H1 (cell line): ENCODE results near the gene OR6C74. TPM values are rescaled to one million over a fixed set of nuclear protein-coding genes. Genes with fewer than 3 reads are reported as not detected.

Source experiments
- CTCF ChIA-PET: fragments of 300-600 bp; sonication (Branson Sonifier 250); formaldehyde crosslinking; loops from one replicate; lab custom pipeline; 2021; ENCODE audit not compliant: partially characterized antibody; lab: Charles Lee
- POLR2A ChIA-PET: fragments of 300-600 bp; sonication (Branson Sonifier 250); formaldehyde crosslinking; loops from one replicate; lab custom pipeline; 2021; ENCODE audit warnings: inconsistent platforms; ENCODE audit not compliant: partially characterized antibody; lab: Charles Lee
- DNase-seq, 2 experiments: peaks; one replicate each; pipeline versions ENCODE4 v3.0.0 to v3.0.0-alpha.2; 2010 to 2022; ENCODE audit warnings: low spot score in 2 of 2, low read depth in 1 of 2, mixed read lengths in 1 of 2
- FAIRE-seq: peaks from 2 replicates; lab custom pipeline; 2011; peaks lifted over from hg19 to GRCh38; lab: Jason Lieb, UNC
- H2AFZ ChIP-seq: 2 replicates; pipeline ENCODE4 v1.8.1; 2012; ENCODE audit warnings: low read length, inconsistent platforms
- H2AK5ac ChIP-seq: 2 replicates; pipeline ENCODE4 v1.6.1; 2013; ENCODE audit warnings: low read depth, low read length
- H2BK120ac ChIP-seq: replicated peaks from 2 replicates; pipeline ENCODE3; 2013; ENCODE audit warnings: low read depth, low read length, inconsistent platforms
- H2BK12ac ChIP-seq: 2 replicates; pipeline ENCODE4 v1.6.1; 2013; ENCODE audit warnings: low read depth, low read length
- H2BK15ac ChIP-seq: 2 replicates; pipeline ENCODE4 v1.6.1; 2013; ENCODE audit warnings: low read length
- H2BK20ac ChIP-seq: 2 replicates; pipeline ENCODE4 v1.6.1; 2013; ENCODE audit warnings: low read length
- H2BK5ac ChIP-seq: 2 replicates; pipeline ENCODE4 v1.6.1; 2013; ENCODE audit warnings: low read depth, low read length
- H3K14ac ChIP-seq: 2 replicates; pipeline ENCODE4 v1.6.1; 2013; ENCODE audit warnings: inconsistent platforms; ENCODE audit not compliant: insufficient read length
- H3K18ac ChIP-seq: 2 replicates; pipeline ENCODE4 v1.6.1; 2013; ENCODE audit warnings: low read length; ENCODE audit errors: extremely low read depth
- H3K23ac ChIP-seq: 2 replicates; pipeline ENCODE4 v1.6.1; 2013; ENCODE audit warnings: inconsistent platforms; ENCODE audit not compliant: insufficient read length
- H3K23me2 ChIP-seq: 2 replicates; pipeline ENCODE4 v1.6.1; 2013; ENCODE audit warnings: low read depth, low read length
- H3K27ac ChIP-seq: 2 replicates; pipeline ENCODE4 v1.6.1; 2011; ENCODE audit warnings: low read depth, low read length, inconsistent platforms
- H3K27me3 ChIP-seq, 4 experiments: replicated peaks in 1 of 4; 1 replicate in 1 of 4; 2 replicates in 3 of 4; pipeline versions ENCODE4 v1.6.1 to v1.8.1; 2011 to 2013; ENCODE audit warnings: low read length in 3 of 4, mild to moderate bottlenecking in 3 of 4, inconsistent platforms in 2 of 4, mixed read lengths in 2 of 4, moderate library complexity in 1 of 4; ENCODE audit not compliant: control insufficient read depth in 3 of 4, insufficient read depth in 3 of 4; ENCODE audit errors: extremely low read depth in 1 of 4
- H3K36me3 ChIP-seq, 4 experiments: 2 replicates each; pipeline versions ENCODE4 v1.6.1 to v1.8.1; 2011 to 2013; ENCODE audit warnings: mild to moderate bottlenecking in 4 of 4, low read length in 3 of 4, moderate library complexity in 2 of 4, control low read depth in 1 of 4, inconsistent platforms in 1 of 4; ENCODE audit not compliant: insufficient read depth in 4 of 4, control insufficient read depth in 2 of 4
- H3K4ac ChIP-seq: replicated peaks from 2 replicates; pipeline ENCODE3; 2013; ENCODE audit warnings: low read length, low read depth, mixed read lengths, inconsistent platforms; ENCODE audit not compliant: insufficient read length
- H3K4me1 ChIP-seq, 4 experiments: replicated peaks in 1 of 4; 1 replicate in 1 of 4; 2 replicates in 3 of 4; pipeline versions ENCODE4 v1.6.1 to v1.8.1; 2011 to 2013; ENCODE audit warnings: low read length in 3 of 4, inconsistent platforms in 2 of 4, mixed read lengths in 1 of 4; ENCODE audit not compliant: insufficient read depth in 4 of 4, control insufficient read depth in 3 of 4
- H3K4me2 ChIP-seq, 2 experiments: 2 replicates each; pipeline versions ENCODE4 v1.6.1 to v1.8.1; 2011 to 2013; ENCODE audit warnings: low read depth in 2 of 2, low read length in 2 of 2, control low read depth in 1 of 2, inconsistent platforms in 1 of 2, mild to moderate bottlenecking in 1 of 2; ENCODE audit not compliant: insufficient read depth in 1 of 2
- H3K4me3 ChIP-seq, 4 experiments: fragments of 200-600, 300-600 bp in 1 of 4; sonication (generic), shearing (Covaris generic), sonication (Bioruptor Twin) in 1 of 4; 2 replicates each; pipeline versions ENCODE4 v1.5.1 to v1.8.1; 2011 to 2016; ENCODE audit warnings: low read length in 4 of 4, low read depth in 3 of 4, control low read depth in 2 of 4, inconsistent platforms in 2 of 4, mild to moderate bottlenecking in 2 of 4, mixed read lengths in 1 of 4, moderate library complexity in 1 of 4; ENCODE audit not compliant: insufficient read depth in 2 of 4; ENCODE audit errors: extremely low read depth in 1 of 4
- H3K56ac ChIP-seq: replicated peaks from 2 replicates; pipeline ENCODE3; 2013; ENCODE audit warnings: low read depth, mild to moderate bottlenecking, mixed read lengths, low read length, inconsistent platforms; ENCODE audit not compliant: insufficient read length
- H3K79me1 ChIP-seq: 2 replicates; pipeline ENCODE4 v1.6.1; 2013; ENCODE audit warnings: low read depth, low read length, control low read depth
- H3K79me2 ChIP-seq, 2 experiments: 2 replicates each; pipeline versions ENCODE4 v1.6.1 to v1.8.1; 2012 to 2013; ENCODE audit warnings: low read length in 2 of 2, mild to moderate bottlenecking in 2 of 2, inconsistent platforms in 1 of 2; ENCODE audit not compliant: insufficient read depth in 2 of 2, control insufficient read depth in 1 of 2
- H3K9ac ChIP-seq, 4 experiments: replicated peaks in 1 of 4; 1 replicate in 1 of 4; 2 replicates in 3 of 4; pipeline versions ENCODE4 v1.6.1 to v1.8.1; 2011 to 2013; ENCODE audit warnings: low read depth in 3 of 4, low read length in 3 of 4, control low read depth in 2 of 4, mild to moderate bottlenecking in 2 of 4, moderate library complexity in 2 of 4, inconsistent platforms in 1 of 4; ENCODE audit errors: extremely low read depth in 1 of 4
- H3K9me3 ChIP-seq, 2 experiments: 2 replicates each; pipeline versions ENCODE4 v1.6.1 to v1.8.1; 2012 to 2013; ENCODE audit warnings: mild to moderate bottlenecking in 2 of 2, moderate library complexity in 2 of 2, control low read depth in 1 of 2, inconsistent platforms in 1 of 2, low read depth in 1 of 2, low read length in 1 of 2, mixed read lengths in 1 of 2; ENCODE audit not compliant: insufficient read depth in 2 of 2
- H4K20me1 ChIP-seq, 2 experiments: replicated peaks in 1 of 2; 2 replicates each; pipeline versions ENCODE3 to v1.8.1; 2011 to 2013; ENCODE audit warnings: inconsistent platforms in 2 of 2, low read length in 2 of 2, mild to moderate bottlenecking in 1 of 2; ENCODE audit not compliant: insufficient read depth in 2 of 2, control insufficient read depth in 1 of 2
- H4K5ac ChIP-seq: 2 replicates; pipeline ENCODE4 v1.6.1; 2013; ENCODE audit warnings: low read length, low read depth, mixed read lengths, inconsistent platforms; ENCODE audit not compliant: insufficient read length
- H4K8ac ChIP-seq: 2 replicates; pipeline ENCODE4 v1.8.0; 2013; ENCODE audit warnings: mild to moderate bottlenecking, moderate library complexity, low read length, inconsistent platforms; ENCODE audit not compliant: insufficient read depth; ENCODE audit errors: extremely low read depth
- H4K91ac ChIP-seq: replicated peaks from 2 replicates; pipeline ENCODE3; 2013; ENCODE audit warnings: low read length, mixed read lengths, inconsistent platforms; ENCODE audit not compliant: insufficient read length
- ASH2L ChIP-seq: fragments of 200-600, 300-600 bp; sonication (generic); IDR thresholded peaks from one replicate; pipeline ENCODE4 v1.7.1; 2017; ENCODE audit warnings: low read length
- POLR2AphosphoS5 ChIP-seq: IDR thresholded peaks from 2 replicates; pipeline ENCODE4 v1.6.1; 2011; ENCODE audit warnings: low read depth, low read length
- SP1 ChIP-seq: IDR thresholded peaks from 2 replicates; pipeline ENCODE4 v1.6.1; 2011; ENCODE audit warnings: low read depth, low read length
- SUZ12 ChIP-seq: fragments of 200-600 bp; sonication (generic); IDR thresholded peaks from 2 replicates; pipeline ENCODE4 v1.6.1; 2012; ENCODE audit warnings: mild to moderate bottlenecking, inconsistent platforms, low read length, moderate library complexity, mixed read lengths
- TBP ChIP-seq: IDR thresholded peaks from 2 replicates; pipeline ENCODE4 v1.6.1; 2011; ENCODE audit warnings: low read depth, low read length, improper control_type of control experiment
- USF2 ChIP-seq: IDR thresholded peaks from 2 replicates; pipeline ENCODE4 v1.6.1; 2011; ENCODE audit warnings: low read length, improper control_type of control experiment
- WGBS, 2 experiments: shearing (Covaris generic) in 1 of 2; methylation state at CpG; one replicate each; pipeline versions ENCODE4 v1.1.6 to v1.1.7; 2013 to 2015; ENCODE audit warnings: low lambda C conversion rate in 2 of 2, mixed read lengths in 2 of 2, inconsistent platforms in 1 of 2, low coverage in 1 of 2, missing lambda C conversion rate in 1 of 2; ENCODE audit not compliant: insufficient replicate concordance in 2 of 2, insufficient coverage in 1 of 2, insufficient read length in 1 of 2; ENCODE audit errors: extremely low coverage in 1 of 2, missing lambda C conversion rate in 1 of 2; 5-methylcytosine and 5-hydroxymethylcytosine counted together
- polyA plus RNA-seq, 7 experiments: library from polyadenylated mRNA; depleted of rRNA in 3 of 7; stranded (reverse) in 5 of 7; unstranded in 2 of 7; fragments of >200 nt in 5 of 7; fragments of 200-250 nt in 2 of 7; gene quantifications; 1 replicate in 5 of 7; 2 replicates in 1 of 7; 4 replicates in 1 of 7; pipeline versions ENCODE4 v1.2.1 to v1.2.3, GENCODE V29; 2011 to 2013; ENCODE audit warnings: missing spikeins in 2 of 7, mixed read lengths in 2 of 7
- total RNA-seq: library from RNA; stranded (reverse); fragmentation: NEBNext Ultra II Directional; extraction: Animal tissue kit (Norgen Biotek cat#: 25700); gene quantifications from 2 replicates; pipeline ENCODE4 v1.2.1, GENCODE V29; 2021

The OR6C74 gene
- total and polyA plus RNA-seq, 2 of the 8 experiments (the other 6 are each of a cell fraction or from before 2014, with no cell fraction given) = not detected

- H3K4me3 ChIP-seq = no peak overlapping the region
- no peaks in the 10 kb centered on the region for H3K79me1 ChIP-seq
- no peaks in the 10 kb centered on the region for H3K27me3 ChIP-seq
- no peak overlapping the region for H2BK120ac ChIP-seq
- H3K79me2 ChIP-seq = no peaks in the 10 kb centered on the region
- H3K36me3 ChIP-seq = no peaks in the 10 kb centered on the region
- no peak overlapping the region for H2BK5ac ChIP-seq
- H2BK15ac ChIP-seq = no peak overlapping the region
- FAIRE-seq (no peak), DNase-seq (no peak)
- WGBS, 2 experiments = 56% methylated on average over 3 of the region's 3 CpGs; no CpG with 5 or more reads in 1 of the 2 experiments
- no peak overlapping the region for H3K14ac ChIP-seq
- H4K8ac ChIP-seq = no peak overlapping the region
- TF ChIP-seq ASH2L = no peak
- TF ChIP-seq SP1 = no peak
- no peak for TF ChIP-seq POLR2AphosphoS5
- TF ChIP-seq SUZ12 = no peak
- TF ChIP-seq USF2 = no peak
- TF ChIP-seq TBP = no peak
- no peak overlapping the region for H3K56ac ChIP-seq
- H2AFZ ChIP-seq = no peak overlapping the region
- POLR2A ChIA-PET = no interaction called here
- H3K9me3 ChIP-seq = no peaks in the 10 kb centered on the region; a peak in 1 of 4 replicates
- no peak overlapping the region for H2BK12ac ChIP-seq
- H3K4me2 ChIP-seq = no peak overlapping the region
- H3K27ac ChIP-seq = no peak overlapping the region
- no peak overlapping the region for H3K23ac ChIP-seq
- H4K20me1 ChIP-seq = no peaks in the 10 kb centered on the region
- no peak overlapping the region for H4K91ac ChIP-seq
- no peak overlapping the region for H4K5ac ChIP-seq
- no peak overlapping the region for H3K4ac ChIP-seq
- no peak overlapping the region for H3K9ac ChIP-seq
- no peaks in the 10 kb centered on the region for H3K4me1 ChIP-seq
- no peak overlapping the region for H3K18ac ChIP-seq
- no peaks in the 10 kb centered on the region for H3K23me2 ChIP-seq
- H2AK5ac ChIP-seq = no peak overlapping the region
- no peak overlapping the region for H2BK20ac ChIP-seq
- CTCF ChIA-PET = interaction anchor here (0.9 kb wide), 2 partner anchors 15 to 27 kb away, joined by 3 to 4 read pairs; no protein-coding TSS in a partner anchor
Measured at GRCh38 chr12:55227643-55228042, 16.8 kb upstream of the OR6C74 start.
